Epithelial cell of proximal tubule (primary cell): Measurements from ENCODE around the gene PTPN1. TPM values are rescaled to one million over a fixed set of nuclear protein-coding genes. Genes with fewer than 3 reads are reported as not detected.

Experiments
- DNase-seq: peaks from one replicate; pipeline ENCODE4 v3.0.0-alpha.2; 2011; ENCODE audit warnings: low read depth
- H3K4me3 ChIP-seq: 2 replicates; pipeline ENCODE4 v1.5.1; 2011; ENCODE audit warnings: low read depth, mild to moderate bottlenecking, low read length
- CTCF ChIP-seq: conservative IDR thresholded peaks from 2 replicates; pipeline ENCODE4 v1.5.1; 2012; ENCODE audit warnings: low read depth, mild to moderate bottlenecking, low read length
- total RNA-seq: library from RNA; depleted of rRNA; stranded (reverse); fragments of >200 nt; gene quantifications from 2 replicates; pipeline ENCODE4 v1.2.3, GENCODE V29; 2015

The PTPN1 gene
- total RNA-seq, 1 donor from 2014 or later: 41.7 TPM

GRCh38 chr20:50604451-50604850, 94.3 kb downstream of the PTPN1 start:
- TF ChIP-seq CTCF: no peak
- no peak for DNase-seq
- no peak overlapping the region for H3K4me3 ChIP-seq

GRCh38 chr20:50605136-50605535, 95.0 kb downstream of the PTPN1 start:
- H3K4me3 ChIP-seq: no peak overlapping the region
- TF ChIP-seq CTCF: no peak
- no peak for DNase-seq

- no peak for DNase-seq
- TF ChIP-seq CTCF: no peak
- H3K4me3 ChIP-seq: no peak overlapping the region
Observed at GRCh38 chr20:50607436-50607835, 97.3 kb downstream of the PTPN1 start.

GRCh38 chr20:50607850-50608749, 97.9 kb downstream of the PTPN1 start:
- DNase-seq: no peak
- no peak for TF ChIP-seq CTCF
- no peak overlapping the region for H3K4me3 ChIP-seq

- no peak for TF ChIP-seq CTCF
- DNase-seq: no peak
- H3K4me3 ChIP-seq: no peak overlapping the region
Observed at GRCh38 chr20:50608750-50609104, 98.5 kb downstream of the PTPN1 start.

- TF ChIP-seq CTCF: no peak
- DNase-seq: no peak
- no peak overlapping the region for H3K4me3 ChIP-seq
Observed at GRCh38 chr20:50609438-50609989, 99.3 kb downstream of the PTPN1 start.
